Activated CD4-positive, alpha-beta T cell treated with anti-CD3 and anti-CD28 coated beads for 36 hours (primary cell): Measurements from ENCODE around the gene CTRL. TPM values are rescaled to one million over a fixed set of nuclear protein-coding genes. Genes with fewer than 3 reads are reported as not detected.

ENCODE experiments used
- total RNA-seq, 2 experiments: library from RNA; stranded (reverse); gene quantifications; one replicate each; pipeline ENCODE4 v1.2.3, GENCODE V29; 2021

Gene CTRL
- total RNA-seq, 2 experiments from 2014 or later = 2.5 to 3.5 TPM

Other genes starting within 250 kb of the CTRL start
- gene GFOD2, start 212.5 kb downstream of the CTRL start, total RNA-seq = 10 to 100 TPM in 1 of 2 experiments, 1 to 10 TPM in 1; 8.7 to 11.5 TPM
- gene RANBP10, start 125.3 kb downstream of the CTRL start, total RNA-seq = 10 to 100 TPM; 15.6 to 18.0 TPM
- 1 to 10 TPM in 1 of 2 experiments, under 1 TPM in 1; 0.62 to 1.1 TPM for gene TSNAXIP1, start 125.0 kb downstream of the CTRL start, total RNA-seq
- 10 to 100 TPM; 31.8 to 34.5 TPM for gene THAP11, start 89.5 kb downstream of the CTRL start, total RNA-seq
- gene NUTF2, start 84.9 kb downstream of the CTRL start, total RNA-seq = 100 to 1,000 TPM; 156 to 249 TPM
- gene CENPT, start 84.2 kb downstream of the CTRL start, total RNA-seq = 10 to 100 TPM; 34.9 to 48.6 TPM
- gene EDC4, start 58.8 kb downstream of the CTRL start, total RNA-seq = 10 to 100 TPM; 92.8 to 96.9 TPM
- not detected for gene NRN1L, start 47.0 kb downstream of the CTRL start, total RNA-seq
- 10 to 100 TPM; 11.7 to 11.9 TPM for gene PSKH1, start 38.6 kb downstream of the CTRL start, total RNA-seq
- gene PSMB10, start 5.0 kb upstream of the CTRL start, total RNA-seq = 100 to 1,000 TPM; 123 to 195 TPM
- gene LCAT, start 12.3 kb upstream of the CTRL start, total RNA-seq = 1 to 10 TPM; 9.1 to 9.9 TPM
- 10 to 100 TPM; 21.8 to 25.8 TPM for gene SLC12A4, start 36.8 kb upstream of the CTRL start, total RNA-seq
- gene DPEP3, start 48.6 kb upstream of the CTRL start, total RNA-seq = under 1 TPM in 1 of 2 experiments, not detected in 1; 0.11 TPM
- 1 to 10 TPM; 3.2 to 3.8 TPM for gene DPEP2, start 67.6 kb upstream of the CTRL start, total RNA-seq
- not detected for gene DPEP2NB, start 84.0 kb upstream of the CTRL start, total RNA-seq
- gene DDX28, start 91.4 kb upstream of the CTRL start, total RNA-seq = 10 to 100 TPM; 13.7 to 17.1 TPM
- gene DUS2, start 91.4 kb upstream of the CTRL start, total RNA-seq = 10 to 100 TPM; 29.5 to 33.1 TPM
- 10 to 100 TPM; 68.4 to 81.2 TPM for gene NFATC3, start 153.5 kb upstream of the CTRL start, total RNA-seq